Liver (tissue), 9 donors: ENCODE data around the gene SDK2. TPM values are rescaled to one million over a fixed set of nuclear protein-coding genes. Genes with fewer than 3 reads are reported as not detected.
A peak's percentile ranks its signal among the peaks of the same experiment; 100 is the strongest.

ENCODE experiments used
- DNase-seq: peaks from one replicate; pipeline ENCODE4 v3.0.0-alpha.2; 2017; ENCODE audit warnings: low spot score
- H3K27ac ChIP-seq, 2 donors: one replicate each; pipeline ENCODE4 v1.7.0; 2013; ENCODE audit warnings: inconsistent platforms in 2 of 2, low read length in 2 of 2, control low read depth in 1 of 2, low read depth in 1 of 2, mild to moderate bottlenecking in 1 of 2
- H3K27me3 ChIP-seq, 4 donors: one replicate each; pipeline versions ENCODE4 v1.6.1 to v1.7.0; 2013; ENCODE audit warnings: low read length in 3 of 4, inconsistent platforms in 1 of 4, mild to moderate bottlenecking in 1 of 4, moderate library complexity in 1 of 4; ENCODE audit not compliant: control insufficient read depth in 4 of 4, insufficient read depth in 4 of 4
- H3K36me3 ChIP-seq, 4 donors: one replicate each; pipeline versions ENCODE4 v1.6.1 to v1.7.0; 2013; ENCODE audit warnings: low read length in 3 of 4, mild to moderate bottlenecking in 3 of 4, low read depth in 1 of 4, moderate library complexity in 1 of 4; ENCODE audit not compliant: control insufficient read depth in 4 of 4, insufficient read depth in 3 of 4
- H3K4me1 ChIP-seq, 4 donors: one replicate each; pipeline versions ENCODE4 v1.6.1 to v1.7.0; 2013; ENCODE audit warnings: low read length in 3 of 4, mild to moderate bottlenecking in 3 of 4, moderate library complexity in 1 of 4; ENCODE audit not compliant: control insufficient read depth in 4 of 4, insufficient read depth in 4 of 4
- H3K4me3 ChIP-seq, 3 donors: one replicate each; pipeline versions ENCODE4 v1.6.1 to v1.7.0; 2013; ENCODE audit warnings: low read length in 3 of 3, control low read depth in 1 of 3, low read depth in 1 of 3, mild to moderate bottlenecking in 1 of 3
- H3K9ac ChIP-seq, 2 donors: one replicate each; pipeline ENCODE4 v1.7.0; 2013; ENCODE audit warnings: low read length in 2 of 2, mild to moderate bottlenecking in 2 of 2, moderate library complexity in 2 of 2, control low read depth in 1 of 2, low read depth in 1 of 2
- H3K9me3 ChIP-seq, 4 donors: one replicate each; pipeline versions ENCODE4 v1.6.1 to v1.7.0; 2013; ENCODE audit warnings: low read length in 3 of 4; ENCODE audit not compliant: control insufficient read depth in 4 of 4
- EGR1 ChIP-seq, 2 donors: IDR thresholded peaks; 2 replicates each; pipeline ENCODE4 v1.6.1; 2016 to 2018; ENCODE audit warnings: antibody characterized with exemption in 2 of 2, low read depth in 2 of 2
- FOXA1 ChIP-seq: IDR thresholded peaks from 2 replicates; pipeline ENCODE4 v1.6.1; 2016; ENCODE audit warnings: antibody characterized with exemption
- GABPA ChIP-seq, 2 donors: IDR thresholded peaks in 1 of 2; conservative IDR thresholded peaks in 1 of 2; 2 replicates each; pipeline ENCODE4 v1.6.1; 2016; ENCODE audit warnings: antibody characterized with exemption in 2 of 2, mild to moderate bottlenecking in 1 of 2, moderate library complexity in 1 of 2
- HNF4A ChIP-seq, 2 donors: conservative IDR thresholded peaks; 2 replicates each; pipeline ENCODE4 v1.6.1; 2016; ENCODE audit warnings: antibody characterized with exemption in 2 of 2, mild to moderate bottlenecking in 2 of 2
- HNF4G ChIP-seq: IDR thresholded peaks from 2 replicates; pipeline ENCODE4 v1.6.1; 2016; ENCODE audit warnings: antibody characterized with exemption
- JUND ChIP-seq, 2 donors: IDR thresholded peaks; 2 replicates each; pipeline ENCODE4 v1.6.1; 2016; ENCODE audit warnings: antibody characterized with exemption in 2 of 2
- NR2F2 ChIP-seq: IDR thresholded peaks from 2 replicates; pipeline ENCODE4 v1.6.1; 2016; ENCODE audit warnings: antibody characterized with exemption
- RAD21 ChIP-seq, 2 donors: IDR thresholded peaks; 2 replicates each; pipeline ENCODE4 v1.6.1; 2016; ENCODE audit warnings: antibody characterized with exemption in 2 of 2, mild to moderate bottlenecking in 2 of 2
- RXRA ChIP-seq, 2 donors: IDR thresholded peaks; 2 replicates each; pipeline ENCODE4 v1.6.1; 2017 to 2018; ENCODE audit warnings: antibody characterized with exemption in 2 of 2, mild to moderate bottlenecking in 1 of 2
- SP1 ChIP-seq: IDR thresholded peaks from 2 replicates; pipeline ENCODE4 v1.6.1; 2018; ENCODE audit warnings: antibody characterized with exemption, mild to moderate bottlenecking
- TAF1 ChIP-seq: conservative IDR thresholded peaks from 2 replicates; pipeline ENCODE4 v1.6.1; 2016; ENCODE audit warnings: antibody characterized with exemption, mild to moderate bottlenecking
- YY1 ChIP-seq: IDR thresholded peaks from 2 replicates; pipeline ENCODE4 v1.6.1; 2016; ENCODE audit warnings: antibody characterized with exemption, mild to moderate bottlenecking
- WGBS: extraction: QIAGEN DNeasy Blood & Tissue Kit; methylation state at CpG from one replicate; pipeline ENCODE4 v1.1.7; 2013; 5-methylcytosine and 5-hydroxymethylcytosine counted together
- polyA plus RNA-seq, 2 donors: library from polyadenylated mRNA; stranded (reverse) in 1 of 2; unstranded in 1 of 2; fragments of 200-250 nt in 1 of 2; fragments of >200 nt in 1 of 2; fragmentation: Nextera tagmentation in 1 of 2; extraction: Ambion mirVana in 1 of 2; gene quantifications; one replicate each; pipeline versions ENCODE4 v1.2.1 to v1.2.3, GENCODE V29; 2013 to 2015
- total RNA-seq, 2 donors: library from RNA; depleted of rRNA; stranded (reverse); fragments of >200 nt; gene quantifications; one replicate each; pipeline ENCODE4 v1.2.3, GENCODE V29; 2014
- TF ChIP-seq, protein P1 (sequence below): IDR thresholded peaks from 2 replicates; pipeline ENCODE4 v1.6.1; 2016; ENCODE audit warnings: antibody characterized with exemption, mild to moderate bottlenecking
- TF ChIP-seq, protein P2 (sequence below): IDR thresholded peaks from 2 replicates; pipeline ENCODE4 v1.6.1; 2016; ENCODE audit warnings: antibody characterized with exemption
- TF ChIP-seq, protein P3 (sequence below): fragments of 150-350 bp; IDR thresholded peaks from 2 replicates; pipeline ENCODE4 v1.5.1; 2017; ENCODE audit warnings: improper control_type of control experiment, low read depth, low read length; ENCODE audit not compliant: missing input control
- TF ChIP-seq, protein P4 (sequence below): IDR thresholded peaks from 2 replicates; pipeline ENCODE4 v1.6.1; 2016; ENCODE audit warnings: antibody characterized with exemption
- donor health status: healthy.
- donor health status: healthy.
- donor health status: healthy.
- donor health status: healthy.
- donor health status: healthy.

The SDK2 gene
- total and polyA plus RNA-seq, 4 donors, result 0.05 to 0.42 (median 0.10) TPM

DNA sequence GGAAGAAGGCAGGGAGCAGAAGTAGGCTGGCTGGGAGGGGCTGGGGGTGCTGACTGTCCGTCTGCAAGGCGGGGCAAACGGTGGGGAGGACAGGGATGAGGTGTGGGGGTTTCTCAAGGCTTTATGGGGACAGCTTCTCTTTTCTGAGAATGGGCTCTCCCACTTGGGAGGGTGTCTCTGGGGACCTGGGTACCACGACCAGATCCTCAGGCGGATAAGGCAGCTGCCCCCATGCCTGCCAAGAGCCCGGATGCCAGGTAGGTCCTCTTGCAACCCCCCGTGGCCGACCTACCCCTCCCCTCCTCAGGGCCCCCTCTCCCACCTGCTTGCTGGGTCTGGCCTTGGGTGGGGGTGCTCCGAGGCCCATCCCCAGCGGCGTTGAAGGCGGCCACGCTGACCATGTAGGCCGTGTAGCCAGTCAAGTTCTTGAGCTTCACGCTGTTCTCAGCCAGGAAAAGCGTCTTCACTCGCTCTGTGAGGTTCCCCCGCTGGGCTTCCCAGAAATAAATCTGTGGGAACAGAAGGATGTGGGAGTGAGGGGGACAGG, 276.1 kb downstream of the SDK2 start (continued):
- TF ChIP-seq, protein P1, sequence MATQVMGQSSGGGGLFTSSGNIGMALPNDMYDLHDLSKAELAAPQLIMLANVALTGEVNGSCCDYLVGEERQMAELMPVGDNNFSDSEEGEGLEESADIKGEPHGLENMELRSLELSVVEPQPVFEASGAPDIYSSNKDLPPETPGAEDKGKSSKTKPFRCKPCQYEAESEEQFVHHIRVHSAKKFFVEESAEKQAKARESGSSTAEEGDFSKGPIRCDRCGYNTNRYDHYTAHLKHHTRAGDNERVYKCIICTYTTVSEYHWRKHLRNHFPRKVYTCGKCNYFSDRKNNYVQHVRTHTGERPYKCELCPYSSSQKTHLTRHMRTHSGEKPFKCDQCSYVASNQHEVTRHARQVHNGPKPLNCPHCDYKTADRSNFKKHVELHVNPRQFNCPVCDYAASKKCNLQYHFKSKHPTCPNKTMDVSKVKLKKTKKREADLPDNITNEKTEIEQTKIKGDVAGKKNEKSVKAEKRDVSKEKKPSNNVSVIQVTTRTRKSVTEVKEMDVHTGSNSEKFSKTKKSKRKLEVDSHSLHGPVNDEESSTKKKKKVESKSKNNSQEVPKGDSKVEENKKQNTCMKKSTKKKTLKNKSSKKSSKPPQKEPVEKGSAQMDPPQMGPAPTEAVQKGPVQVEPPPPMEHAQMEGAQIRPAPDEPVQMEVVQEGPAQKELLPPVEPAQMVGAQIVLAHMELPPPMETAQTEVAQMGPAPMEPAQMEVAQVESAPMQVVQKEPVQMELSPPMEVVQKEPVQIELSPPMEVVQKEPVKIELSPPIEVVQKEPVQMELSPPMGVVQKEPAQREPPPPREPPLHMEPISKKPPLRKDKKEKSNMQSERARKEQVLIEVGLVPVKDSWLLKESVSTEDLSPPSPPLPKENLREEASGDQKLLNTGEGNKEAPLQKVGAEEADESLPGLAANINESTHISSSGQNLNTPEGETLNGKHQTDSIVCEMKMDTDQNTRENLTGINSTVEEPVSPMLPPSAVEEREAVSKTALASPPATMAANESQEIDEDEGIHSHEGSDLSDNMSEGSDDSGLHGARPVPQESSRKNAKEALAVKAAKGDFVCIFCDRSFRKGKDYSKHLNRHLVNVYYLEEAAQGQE, result no peak
- TF ChIP-seq HNF4G (no peak), RXRA (IDR thresholded peaks at IDR 0.05) (no peak), FOXA1 (no peak)

DNA sequence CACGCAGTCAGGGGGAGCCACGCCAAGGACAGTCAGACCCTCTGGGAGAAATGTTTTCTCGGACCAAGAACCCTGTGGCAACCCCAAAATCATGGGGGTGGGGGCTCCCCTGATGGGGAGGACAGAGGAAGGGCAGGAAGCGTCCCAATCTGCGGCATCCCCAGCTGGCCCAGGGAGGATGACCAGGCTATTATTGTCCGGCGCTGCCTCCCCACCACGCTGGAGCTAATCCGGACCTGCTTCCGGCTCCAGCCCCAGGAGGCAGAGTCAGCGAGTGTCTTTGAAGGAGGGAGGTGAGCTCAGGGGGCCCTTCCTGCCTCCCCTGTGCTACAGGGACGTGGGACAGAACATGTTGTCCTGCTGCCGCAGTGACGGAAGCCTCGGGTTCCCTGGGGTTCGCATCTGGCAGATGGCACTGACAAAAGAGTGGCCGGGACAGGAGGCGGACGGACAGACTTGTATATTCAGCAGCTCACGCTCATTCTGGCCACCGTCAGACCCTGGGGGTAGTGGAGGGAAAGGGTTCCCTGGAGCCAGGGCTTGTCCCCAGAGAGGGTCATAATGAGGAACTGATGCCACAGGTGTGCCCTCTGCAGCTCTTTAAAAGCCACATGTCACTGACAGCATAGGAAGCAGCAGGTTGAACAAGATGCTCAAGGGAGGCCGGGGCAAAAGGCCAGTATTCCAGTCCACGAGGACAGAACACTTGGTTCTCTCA, 278.2 kb downstream of the SDK2 start:
- H3K36me3 ChIP-seq, result no peaks in the 10 kb centered on the region
- no peak overlapping the region for H3K9ac ChIP-seq
- WGBS, result 67% methylated on average over 23 of the region's 23 CpGs
- no peaks in the 10 kb centered on the region for H3K27me3 ChIP-seq
- DNase-seq, result no peak
- no peaks in the 10 kb centered on the region for H3K9me3 ChIP-seq
- peak overlapping the region; percentile 23 to 54 for H3K27ac ChIP-seq
- H3K4me1 ChIP-seq, result no peaks in the 10 kb centered on the region
- TF ChIP-seq, protein P2, sequence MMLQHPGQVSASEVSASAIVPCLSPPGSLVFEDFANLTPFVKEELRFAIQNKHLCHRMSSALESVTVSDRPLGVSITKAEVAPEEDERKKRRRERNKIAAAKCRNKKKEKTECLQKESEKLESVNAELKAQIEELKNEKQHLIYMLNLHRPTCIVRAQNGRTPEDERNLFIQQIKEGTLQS, result no peak
- TF ChIP-seq RAD21 (IDR thresholded peaks at IDR 0.05), result peak in 1 of 2 donors; percentile 45
- peak; percentile 70 for TF ChIP-seq SP1
- H3K4me3 ChIP-seq, result no peak overlapping the region

DNA sequence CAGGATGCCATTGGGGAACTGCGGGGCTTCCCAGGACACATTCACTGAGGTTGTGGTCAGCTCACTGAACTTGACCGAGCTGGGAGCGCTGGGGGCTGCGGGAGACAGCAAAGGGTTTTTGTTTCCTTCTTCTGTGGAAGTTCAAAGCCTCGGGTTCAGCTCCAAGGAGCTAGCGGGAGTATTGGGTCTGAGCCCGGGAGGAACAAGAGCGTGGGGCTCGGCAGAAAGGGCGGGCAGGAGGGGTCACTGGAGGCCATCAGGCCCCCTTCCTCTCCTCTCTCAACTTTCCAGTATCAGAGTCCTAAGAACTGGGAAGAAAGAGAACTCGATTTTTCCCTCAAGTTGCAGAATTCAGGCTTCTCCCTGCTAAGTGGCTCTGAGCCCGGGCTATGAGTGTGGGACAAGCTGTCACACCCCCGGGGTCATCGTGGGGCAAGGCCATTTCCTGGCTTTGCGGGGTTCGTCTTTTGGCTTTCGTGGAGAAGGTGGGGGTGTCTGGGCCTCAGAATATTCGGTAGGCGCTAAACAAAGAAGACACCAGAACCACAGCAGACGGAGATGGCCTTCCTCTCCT, 278.9 kb downstream of the SDK2 start:
- Histone ChIP-seq H3K4me3 (no peak overlapping the region), H3K9me3 (no peaks in the 10 kb centered on the region), H3K36me3 (no peaks in the 10 kb centered on the region), H3K27ac (peak overlapping the region; percentile 23 to 54), H3K9ac (no peak overlapping the region), H3K27me3 (no peaks in the 10 kb centered on the region), H3K4me1 (no peaks in the 10 kb centered on the region)
- TF ChIP-seq RXRA (IDR thresholded peaks at IDR 0.05) (no peak), JUND (IDR thresholded peaks at IDR 0.05) (no peak), SP1 (no peak), EGR1 (IDR thresholded peaks at IDR 0.05; ENCODE audit: low read depth in 2 of 2) (no peak), HNF4A (conservative IDR thresholded peaks at IDR 0.05) (no peak), NR2F2 (no peak), TAF1 (no peak), GABPA (IDR thresholded peaks at IDR 0.05 in 1 of 2, conservative IDR thresholded peaks at IDR 0.05 in 1 of 2) (no peak), RAD21 (IDR thresholded peaks at IDR 0.05) (no peak), HNF4G (no peak), YY1 (no peak)
- TF ChIP-seq, protein P1, result no peak
- TF ChIP-seq, protein P3, sequence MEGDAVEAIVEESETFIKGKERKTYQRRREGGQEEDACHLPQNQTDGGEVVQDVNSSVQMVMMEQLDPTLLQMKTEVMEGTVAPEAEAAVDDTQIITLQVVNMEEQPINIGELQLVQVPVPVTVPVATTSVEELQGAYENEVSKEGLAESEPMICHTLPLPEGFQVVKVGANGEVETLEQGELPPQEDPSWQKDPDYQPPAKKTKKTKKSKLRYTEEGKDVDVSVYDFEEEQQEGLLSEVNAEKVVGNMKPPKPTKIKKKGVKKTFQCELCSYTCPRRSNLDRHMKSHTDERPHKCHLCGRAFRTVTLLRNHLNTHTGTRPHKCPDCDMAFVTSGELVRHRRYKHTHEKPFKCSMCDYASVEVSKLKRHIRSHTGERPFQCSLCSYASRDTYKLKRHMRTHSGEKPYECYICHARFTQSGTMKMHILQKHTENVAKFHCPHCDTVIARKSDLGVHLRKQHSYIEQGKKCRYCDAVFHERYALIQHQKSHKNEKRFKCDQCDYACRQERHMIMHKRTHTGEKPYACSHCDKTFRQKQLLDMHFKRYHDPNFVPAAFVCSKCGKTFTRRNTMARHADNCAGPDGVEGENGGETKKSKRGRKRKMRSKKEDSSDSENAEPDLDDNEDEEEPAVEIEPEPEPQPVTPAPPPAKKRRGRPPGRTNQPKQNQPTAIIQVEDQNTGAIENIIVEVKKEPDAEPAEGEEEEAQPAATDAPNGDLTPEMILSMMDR, result no peak
- TF ChIP-seq, protein P2, result no peak
- TF ChIP-seq, protein P4, sequence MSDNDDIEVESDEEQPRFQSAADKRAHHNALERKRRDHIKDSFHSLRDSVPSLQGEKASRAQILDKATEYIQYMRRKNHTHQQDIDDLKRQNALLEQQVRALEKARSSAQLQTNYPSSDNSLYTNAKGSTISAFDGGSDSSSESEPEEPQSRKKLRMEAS, result no peak
- 55% methylated on average over 20 of the region's 20 CpGs for WGBS
- no peak for DNase-seq
